ENCODE measurements around the gene FAM163B.
"Not testable (repeated sequence)": the region's sequence is repeated elsewhere in the genome, so short reads cannot be mapped to it uniquely, and the experiment has no call there.

FAM163B gene

DNA sequence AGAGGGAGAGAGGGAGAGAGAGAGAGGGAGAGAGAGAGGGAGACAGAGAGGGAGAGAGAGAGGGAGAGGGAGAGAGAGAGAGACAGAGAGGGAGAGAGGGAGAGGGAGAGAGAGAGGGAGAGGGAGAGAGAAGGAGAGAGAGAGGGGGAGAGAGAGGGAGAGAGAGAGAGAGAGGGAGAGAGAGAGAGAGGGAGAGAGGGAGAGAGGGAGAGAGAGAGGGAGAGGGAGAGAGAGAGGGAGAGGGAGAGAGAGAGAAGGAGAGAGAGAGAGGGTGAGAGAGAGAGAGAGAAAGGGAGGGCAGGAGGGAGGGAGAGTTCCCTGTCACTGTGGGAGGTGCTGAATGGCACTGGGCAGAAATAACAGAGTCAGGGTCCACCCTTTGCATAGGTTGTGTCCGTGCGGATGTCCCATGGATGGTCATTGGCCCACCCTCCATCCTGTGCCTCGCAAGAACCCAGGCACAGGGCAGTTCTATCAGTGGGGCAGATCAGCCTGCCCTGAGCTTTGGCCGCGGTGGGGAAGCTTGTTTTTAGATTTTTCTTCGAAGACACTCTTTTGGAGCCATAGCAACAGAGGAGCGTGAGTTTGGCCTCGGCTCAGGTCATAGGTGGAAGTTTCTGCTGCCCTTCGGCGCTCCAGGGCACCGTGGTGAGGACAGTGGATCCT lies 44.6 kb downstream of the FAM163B start:
- DNase-seq: no peak

DNA sequence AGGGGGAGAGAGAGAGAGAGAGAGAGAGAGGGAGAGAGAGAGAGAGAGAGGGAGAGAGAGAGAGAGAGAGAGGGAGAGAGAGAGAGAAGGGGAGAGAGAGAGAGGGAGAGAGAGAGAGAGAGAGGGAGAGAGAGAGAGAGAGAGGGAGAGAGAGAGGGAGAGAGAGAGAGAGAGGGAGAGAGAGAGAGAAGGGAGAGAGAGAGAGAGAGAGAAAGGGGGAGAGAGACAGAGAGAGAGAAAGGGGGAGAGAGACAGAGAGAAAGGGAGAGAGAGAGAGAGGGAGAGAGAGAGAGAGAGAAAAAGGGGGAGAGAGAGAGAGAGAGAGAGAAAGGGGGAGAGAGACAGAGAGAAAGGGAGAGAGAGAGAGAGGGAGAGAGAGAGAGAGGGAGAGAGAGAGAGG lies 45.4 kb downstream of the FAM163B start:
- DNase-seq: not testable (repeated sequence)

DNA sequence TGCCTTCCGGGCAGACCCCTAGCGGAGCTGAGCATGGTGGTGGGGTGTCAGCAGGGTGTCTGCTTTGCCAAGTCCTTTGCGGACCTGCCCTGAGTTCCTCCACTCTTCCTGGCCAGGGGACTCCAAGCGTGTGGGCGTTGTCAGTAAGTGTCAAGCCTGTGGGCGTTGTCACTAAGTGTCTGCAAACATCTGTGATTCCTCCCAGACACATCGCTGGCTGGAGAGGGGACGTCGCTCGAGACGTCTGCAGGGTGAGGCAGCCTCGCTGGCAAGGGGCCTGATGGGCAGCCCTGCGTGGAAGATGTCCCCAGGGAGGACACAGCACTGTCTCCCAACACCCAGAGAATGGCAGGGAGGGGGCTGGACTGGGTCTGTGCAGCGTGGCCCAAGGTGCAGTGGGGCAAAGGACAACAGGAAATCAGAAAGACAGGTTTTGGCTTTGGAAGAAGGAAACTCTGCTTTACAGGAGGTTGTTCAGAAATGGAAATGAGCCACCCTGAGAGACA lies 45.8 kb downstream of the FAM163B start:
- no peak for DNase-seq

DNA sequence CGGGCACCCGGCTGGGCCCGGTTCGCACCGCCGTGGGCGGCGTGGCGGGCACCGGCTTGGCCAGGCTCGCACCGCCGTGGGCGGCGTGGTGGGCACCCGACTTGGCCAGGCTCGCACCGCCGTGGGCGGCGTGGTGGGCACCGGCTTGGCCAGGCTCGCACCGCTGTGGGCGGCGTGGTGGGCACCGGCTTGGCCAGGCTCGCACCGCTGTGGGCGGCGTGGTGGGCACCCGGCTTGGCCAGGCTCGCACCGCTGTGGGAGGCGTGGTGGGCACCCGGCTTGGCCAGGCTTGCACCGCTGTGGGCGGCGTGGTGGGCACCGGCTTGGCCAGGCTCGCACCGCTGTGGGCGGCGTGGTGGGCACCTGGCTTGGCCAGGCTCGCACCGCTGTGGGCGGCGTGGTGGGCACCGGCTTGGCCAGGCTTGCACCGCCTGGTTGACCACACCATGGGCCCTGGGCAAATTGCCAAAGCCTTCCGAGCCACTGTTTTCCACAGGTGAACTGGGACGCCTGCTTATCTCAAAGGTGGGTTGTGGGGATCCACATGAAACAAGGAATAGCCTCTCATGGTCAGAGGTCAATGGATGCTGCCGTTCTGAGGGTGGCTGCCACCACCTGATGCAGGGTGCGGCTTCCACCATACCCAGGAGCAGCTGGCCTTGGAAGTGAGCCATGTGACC lies 46.4 kb downstream of the FAM163B start:
- no peak for DNase-seq

DNA sequence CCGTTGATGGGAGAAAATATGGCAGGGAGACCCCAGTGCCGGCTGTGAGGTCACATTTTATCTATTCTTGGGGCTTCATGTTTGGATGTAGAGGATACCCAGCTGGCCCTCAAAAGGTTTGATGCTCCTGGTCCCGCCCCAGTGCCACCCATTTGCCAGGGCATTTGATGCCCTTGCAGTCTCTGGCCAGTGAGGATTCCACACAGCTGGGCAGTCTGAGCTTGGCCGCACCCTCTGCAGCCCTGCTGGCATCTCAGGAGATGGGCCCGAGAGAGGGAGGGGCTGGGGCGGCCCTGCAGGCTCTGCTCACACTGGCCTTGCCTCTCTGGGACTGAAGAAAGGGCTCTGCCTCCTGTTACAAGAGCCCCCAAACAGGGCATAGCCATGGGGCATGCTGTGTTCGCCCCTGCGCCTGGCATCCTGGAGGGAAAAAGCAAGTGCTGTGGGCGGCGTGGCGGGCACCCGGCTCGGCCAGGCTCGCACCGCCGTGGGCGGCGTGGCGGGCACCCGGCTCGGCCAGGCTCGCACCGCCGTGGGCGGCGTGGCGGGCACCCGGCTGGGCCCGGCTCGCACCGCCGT lies 47.1 kb downstream of the FAM163B start:
- no peak for DNase-seq

DNA sequence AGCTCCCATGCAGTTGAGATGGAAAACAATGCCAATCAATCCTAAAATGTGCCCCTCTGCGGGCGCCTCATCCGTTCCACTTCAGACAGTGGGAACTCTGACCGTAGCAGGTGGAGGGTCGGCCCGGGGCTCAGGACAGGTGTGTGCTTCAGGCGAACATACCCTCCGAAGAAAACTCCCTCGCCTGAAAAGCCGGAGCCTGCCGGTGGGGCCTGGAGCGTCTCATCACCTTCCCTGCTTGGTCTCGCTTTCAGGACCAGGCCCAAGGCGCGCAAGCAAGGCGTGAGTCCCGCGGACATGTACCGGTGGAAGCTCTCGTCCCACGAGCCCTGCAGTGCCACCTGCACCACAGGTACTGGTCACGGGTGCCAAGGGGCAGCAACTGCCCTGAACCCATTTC lies 48.2 kb downstream of the FAM163B start:
- DNase-seq: no peak

DNA sequence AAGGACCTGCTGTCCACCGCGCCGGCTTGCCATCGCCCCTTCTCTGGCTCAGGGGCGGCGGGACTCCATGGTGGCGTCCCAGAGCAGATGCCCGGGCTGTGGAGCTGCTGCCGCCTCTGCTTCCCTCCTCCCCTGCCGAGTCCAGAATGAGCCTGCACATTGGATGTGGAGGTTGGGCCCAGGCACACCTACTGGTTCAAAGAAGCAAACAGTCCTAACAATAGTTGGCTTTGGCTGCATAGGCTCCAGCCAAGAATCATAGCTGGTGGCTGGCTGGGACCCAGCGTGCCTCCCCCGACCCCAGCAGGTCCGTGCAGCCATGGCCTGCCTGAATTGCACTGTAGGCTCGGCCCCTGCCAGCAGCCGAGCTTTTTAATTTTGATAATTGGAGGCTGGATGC lies 48.9 kb downstream of the FAM163B start:
- DNase-seq: no peak

DNA sequence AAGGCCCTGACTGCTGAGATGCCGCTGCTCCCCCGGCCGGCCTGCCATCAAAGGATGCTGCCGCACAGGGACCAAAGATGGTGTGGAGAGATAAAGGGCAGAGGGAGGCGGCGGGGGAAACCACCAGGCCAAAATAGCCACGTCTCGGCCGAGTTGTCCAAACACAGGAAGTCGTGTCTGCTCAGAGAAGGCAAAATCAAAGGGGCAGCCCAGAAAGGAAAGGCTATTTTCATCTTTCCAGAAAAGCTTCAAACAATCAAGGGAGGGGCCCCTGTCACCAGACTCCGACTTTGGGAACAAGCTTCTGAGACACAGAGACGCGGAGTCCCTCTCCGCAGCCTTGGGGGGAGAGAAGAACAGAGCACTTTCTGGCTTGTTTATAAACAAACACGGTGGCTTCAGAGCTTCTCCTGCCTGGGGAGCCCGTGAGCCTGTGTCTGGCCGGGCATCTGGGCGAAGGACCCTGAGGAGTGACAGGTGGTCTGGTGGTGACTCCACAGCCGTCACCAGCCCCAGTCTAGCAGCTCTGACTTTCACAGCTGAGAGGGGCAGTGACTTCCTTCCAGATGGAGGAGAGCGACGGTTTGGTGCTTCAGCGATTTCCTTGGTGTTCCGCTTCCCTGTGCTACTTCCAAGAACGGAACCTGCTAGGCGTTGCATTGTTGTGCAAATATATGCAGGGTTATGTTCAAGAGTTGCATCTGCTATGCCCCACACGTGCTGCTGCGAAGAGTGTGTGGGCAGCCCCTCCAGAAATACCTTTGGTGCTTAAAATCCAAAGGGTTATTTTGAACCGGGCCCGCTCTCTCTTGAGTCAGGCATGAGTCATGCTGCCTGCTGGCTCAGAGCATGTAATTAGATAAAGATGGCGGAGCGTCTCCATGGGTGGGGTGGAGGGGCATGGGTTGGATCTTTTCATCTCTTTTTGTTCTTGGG lies 50.7 kb downstream of the FAM163B start:
- no peak for DNase-seq

DNA sequence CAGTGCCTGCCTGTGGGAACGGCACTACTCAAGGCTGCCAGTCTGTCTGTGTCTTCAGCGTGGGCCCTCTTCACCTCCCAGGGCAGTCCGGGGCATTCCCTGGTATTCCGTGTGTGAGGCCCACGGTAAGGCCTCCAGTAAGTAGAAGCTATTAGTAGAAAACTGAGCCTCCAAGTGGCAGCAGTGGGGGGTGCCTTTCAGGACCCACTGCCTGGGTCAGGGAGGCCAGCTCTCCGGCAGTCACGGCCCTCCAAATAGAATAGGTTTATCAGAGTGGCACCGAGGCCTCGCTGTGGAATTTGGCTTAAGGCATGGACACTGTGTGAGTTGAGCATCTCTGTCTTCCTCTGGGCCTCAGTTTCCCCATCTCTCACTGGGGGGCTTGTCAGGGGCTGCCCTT lies 51.6 kb downstream of the FAM163B start:
- DNase-seq: no peak

DNA sequence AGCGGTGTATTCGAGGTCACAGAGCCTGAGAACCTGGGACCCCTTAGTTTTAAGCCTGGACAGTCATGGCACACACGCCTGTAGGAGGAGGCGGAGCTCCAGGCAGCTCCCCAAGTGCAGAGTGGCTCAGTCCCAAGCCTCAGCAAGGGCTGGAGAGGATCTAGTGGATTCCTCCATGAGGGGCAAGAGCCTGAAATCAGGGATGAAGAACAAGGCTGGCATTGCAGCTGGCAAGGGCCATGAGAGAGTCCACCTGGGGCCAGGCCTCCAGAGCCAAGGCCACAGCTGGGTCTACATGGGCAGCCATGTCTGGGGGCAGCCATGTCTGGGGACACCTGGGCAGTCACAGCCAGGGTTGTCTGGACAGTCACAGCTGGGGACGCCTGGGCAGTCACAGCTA lies 52.8 kb downstream of the FAM163B start:
- DNase-seq: no peak

DNA sequence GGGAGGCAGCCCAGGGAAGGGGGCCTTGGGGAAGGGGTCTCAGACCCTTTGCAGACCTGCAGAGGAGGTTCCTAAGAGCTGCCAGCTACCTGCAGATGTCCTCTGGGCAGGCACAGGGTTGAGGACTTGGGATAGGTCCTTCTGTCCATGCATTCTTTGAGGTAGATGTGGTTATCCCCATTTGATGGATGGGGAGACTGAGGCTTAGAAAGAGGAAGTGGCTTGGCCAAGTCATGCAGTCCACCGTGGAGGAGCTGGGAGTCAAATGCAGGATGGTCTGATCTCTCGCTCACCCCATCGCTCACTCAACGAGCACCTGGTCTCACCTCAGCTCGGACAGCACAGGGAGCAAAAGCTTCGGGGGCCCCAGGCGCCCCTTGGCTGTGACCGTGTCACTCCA lies 54.5 kb downstream of the FAM163B start:
- DNase-seq: no peak

DNA sequence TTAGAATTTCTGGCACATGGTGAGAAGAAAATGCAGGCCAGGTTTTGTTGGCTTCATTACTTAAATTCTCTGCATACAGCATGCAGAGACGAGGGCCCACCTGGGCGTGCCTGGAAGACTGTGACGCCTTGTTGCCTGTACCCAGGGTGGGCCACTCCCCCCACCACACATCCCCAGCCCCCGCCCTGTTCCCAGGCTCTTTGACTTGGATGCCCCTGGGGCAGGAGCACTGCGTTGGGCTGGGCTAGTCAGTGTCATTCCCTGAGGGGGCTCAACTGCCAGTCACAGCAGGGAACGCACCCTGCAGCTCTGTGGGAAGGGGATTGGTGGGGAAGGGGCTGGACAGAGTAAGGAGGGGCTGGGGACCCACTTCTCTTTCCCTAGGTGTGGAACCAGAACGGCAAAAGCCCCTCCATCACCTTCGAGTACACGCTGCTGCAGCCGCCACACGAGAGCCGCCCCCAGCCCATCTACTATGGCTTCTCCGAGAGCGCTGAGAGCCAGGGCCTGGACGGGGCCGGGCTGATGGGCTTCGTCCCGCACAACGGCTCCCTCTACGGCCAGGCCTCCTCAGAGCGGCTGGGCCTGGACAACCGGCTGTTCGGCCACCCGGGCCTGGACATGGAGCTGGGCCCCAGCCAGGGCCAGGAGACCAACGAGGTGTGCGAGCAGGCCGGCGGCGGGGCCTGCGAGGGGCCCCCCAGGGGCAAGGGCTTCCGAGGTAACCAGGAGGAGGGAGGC lies 55.0 kb downstream of the FAM163B start:
- DNase-seq: no peak

DNA sequence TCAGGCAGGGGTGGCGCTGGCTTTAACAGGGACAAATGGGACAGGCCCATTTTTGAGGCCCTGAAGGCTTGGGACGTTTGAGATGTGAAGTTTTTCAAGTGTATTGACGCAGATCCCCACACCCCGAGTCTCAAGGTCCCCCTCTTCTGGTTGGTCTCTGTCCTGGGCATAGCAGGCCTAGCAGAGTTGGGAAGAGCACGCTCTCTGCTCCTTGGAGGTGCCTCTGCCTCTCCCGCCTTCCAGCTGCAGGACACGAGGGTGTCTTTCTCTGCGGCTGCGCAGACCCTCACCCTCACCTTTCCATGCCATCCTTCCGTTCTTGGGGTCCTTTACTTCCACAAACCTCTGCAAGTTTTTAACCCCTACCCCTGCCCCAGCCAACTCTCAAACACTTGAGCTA lies 56.1 kb downstream of the FAM163B start:
- no peak for DNase-seq

DNA sequence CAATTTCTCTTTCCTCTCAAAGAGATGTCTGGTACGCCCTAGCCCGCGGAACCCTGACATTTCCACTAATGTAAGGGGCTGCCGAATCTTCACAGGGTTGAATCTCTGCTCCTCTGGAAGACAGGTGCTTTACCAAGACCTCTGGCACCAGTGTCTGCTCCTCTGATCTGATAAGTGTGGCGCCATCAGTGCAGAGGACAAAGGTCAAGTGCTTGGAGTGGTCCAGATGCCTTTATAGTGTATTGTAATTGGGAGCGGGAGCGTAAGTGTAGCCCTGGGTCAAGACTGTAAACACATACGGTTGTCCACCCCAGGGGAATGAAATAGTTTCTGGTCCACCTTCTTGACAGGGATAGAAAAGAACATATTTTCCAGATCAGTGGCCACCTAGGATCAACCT lies 57.0 kb downstream of the FAM163B start:
- DNase-seq: no peak

DNA sequence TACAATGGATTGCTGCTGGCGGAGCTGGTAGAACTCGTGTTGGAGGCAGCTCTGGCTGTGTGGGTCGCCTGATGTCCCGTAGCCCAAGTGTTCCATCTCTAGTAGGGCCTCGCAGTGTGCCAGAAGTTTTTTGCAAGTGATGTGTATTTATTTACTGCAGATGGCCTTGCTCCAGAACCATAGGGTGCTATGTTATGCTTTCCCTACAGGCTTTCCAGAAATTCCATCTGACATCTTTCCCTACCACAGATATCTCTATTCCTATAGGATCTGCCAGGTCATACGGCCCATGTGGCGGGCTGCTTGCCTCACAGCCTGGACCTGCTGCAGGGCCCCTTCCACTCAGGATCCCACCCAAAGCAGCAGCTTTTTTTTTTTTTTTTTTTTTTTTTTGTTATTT lies 57.7 kb downstream of the FAM163B start:
- no peak for DNase-seq

DNA sequence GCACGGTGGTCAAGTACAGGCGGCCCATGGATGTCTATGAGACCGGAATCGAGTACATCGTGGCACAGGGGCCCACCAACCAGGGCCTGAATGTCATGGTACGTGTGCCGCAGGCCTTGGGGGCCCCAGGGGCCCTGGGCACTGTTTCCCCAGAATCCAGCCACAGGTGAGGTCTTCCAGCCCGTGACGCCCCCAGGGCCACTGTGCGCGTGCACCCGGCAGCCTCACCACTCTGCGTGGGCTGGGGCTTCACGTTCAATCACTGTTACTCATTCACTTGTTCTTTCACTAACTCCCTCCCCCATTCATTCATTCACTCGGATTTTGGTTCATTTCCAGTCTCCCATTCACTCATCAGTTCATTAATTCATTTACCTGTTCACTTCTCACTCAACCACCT lies 62.1 kb downstream of the FAM163B start:
- no peak for DNase-seq

DNA sequence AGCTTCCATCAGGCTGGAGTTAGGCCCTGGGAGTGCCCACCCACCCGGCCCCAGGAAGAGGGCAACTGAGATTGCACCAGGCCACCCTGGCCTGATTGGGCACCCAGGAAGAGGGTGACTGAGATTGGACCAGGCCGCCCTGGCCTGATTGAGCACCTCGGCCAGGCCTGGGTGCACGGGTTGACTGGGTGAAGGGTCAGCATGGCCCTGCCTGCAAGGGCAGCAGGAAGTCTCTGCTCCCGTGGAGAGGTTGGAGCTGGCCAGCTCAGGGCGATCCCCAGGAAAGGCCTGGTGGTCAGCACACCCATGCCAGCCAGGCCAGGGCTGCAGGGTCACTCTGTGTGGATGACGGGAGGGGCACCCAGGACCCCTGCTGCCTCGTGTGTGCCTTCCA lies 62.9 kb downstream of the FAM163B start:
- no peak for DNase-seq

DNA sequence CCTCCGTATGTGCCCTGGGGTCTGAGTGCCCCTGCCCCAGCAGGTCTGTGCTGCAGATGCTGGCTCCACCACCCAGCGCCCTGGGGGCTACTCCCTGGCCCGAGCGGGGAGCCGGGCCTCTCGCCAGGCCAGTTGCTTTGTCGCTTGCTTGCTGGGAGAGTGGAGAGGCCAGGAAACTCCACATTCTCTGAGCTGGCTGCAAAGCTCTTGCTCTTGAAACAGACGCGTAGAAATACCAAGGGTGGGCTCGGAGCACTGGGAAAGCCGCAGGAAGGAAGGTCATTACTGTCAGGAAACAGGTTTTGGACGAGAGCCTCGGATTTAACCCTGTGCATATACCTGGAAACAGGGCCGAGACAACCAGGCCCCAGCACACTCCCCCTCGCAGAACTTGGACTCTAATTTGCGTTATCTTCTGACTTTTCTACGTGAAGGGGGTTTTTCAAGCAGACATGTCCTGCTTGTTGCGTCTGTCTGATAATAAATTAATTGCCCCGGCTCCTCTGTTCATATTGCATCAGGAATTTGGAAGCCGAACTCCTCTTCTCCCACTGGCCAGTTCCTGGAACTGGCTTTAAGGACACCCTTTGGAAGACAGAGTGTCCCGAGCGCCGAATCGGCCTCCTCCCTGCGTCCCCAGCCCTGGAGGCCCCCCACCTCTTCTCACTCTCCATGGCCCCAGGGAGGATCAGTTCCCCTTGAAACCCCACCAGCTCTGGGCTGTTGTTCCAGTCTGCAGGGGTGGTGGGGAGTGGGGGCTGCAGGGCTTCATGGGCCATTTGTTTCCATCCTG lies 63.5 kb downstream of the FAM163B start:
- DNase-seq: no peak

DNA sequence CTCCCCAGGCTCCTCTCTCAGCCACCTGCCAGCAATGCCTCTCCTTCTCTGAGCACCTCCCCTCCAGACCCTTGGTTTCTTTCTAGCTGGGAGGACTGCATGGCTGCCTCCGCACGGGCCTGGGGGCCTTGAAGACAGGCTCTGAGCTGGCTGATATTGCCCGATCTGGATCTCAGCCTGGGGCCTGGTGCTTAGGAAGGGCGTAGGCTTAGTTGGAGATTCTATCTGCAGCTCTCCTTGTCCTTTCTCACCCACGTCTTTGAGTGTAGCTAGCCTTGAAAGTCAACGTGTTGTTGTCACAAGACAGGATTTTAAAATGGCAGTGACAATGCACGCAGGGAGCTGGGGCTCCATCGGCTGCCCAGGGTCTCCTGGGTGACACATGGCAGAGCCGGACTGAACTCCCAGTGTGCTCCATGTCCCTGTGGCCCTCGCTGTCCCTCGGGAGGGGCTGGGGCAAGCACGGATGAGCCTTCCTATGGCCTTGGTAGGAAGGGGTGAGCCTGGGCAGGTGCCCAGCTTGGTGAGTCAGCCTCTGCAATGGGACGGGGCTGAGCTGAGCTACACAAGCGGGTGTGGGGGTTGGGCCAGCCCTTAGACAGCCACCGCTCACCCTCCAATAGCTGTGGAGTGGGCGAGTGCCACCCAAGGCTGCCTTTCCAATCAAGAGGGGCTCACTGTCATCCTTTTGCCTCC lies 65.3 kb downstream of the FAM163B start:
- DNase-seq: no peak

DNA sequence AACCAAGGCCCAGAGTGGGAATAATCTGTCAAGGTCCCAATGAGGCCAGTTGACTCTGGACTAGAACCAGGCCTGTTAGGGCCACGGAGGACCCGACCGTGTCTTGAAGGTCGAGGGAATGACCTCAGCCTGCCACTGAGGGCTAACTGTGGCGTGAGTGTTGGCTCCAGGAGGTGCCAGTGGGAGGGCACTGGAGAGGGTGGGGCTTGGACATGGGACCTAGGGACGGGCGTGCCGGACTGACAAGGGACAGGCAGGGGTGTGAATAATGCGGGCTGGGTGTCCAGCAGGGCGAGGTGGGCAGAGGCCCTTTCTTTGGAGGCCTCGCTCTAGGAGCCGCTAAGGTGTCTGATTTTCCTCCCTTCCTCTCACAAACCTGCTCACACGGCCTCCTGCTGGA lies 67.2 kb downstream of the FAM163B start:
- DNase-seq: no peak

DNA sequence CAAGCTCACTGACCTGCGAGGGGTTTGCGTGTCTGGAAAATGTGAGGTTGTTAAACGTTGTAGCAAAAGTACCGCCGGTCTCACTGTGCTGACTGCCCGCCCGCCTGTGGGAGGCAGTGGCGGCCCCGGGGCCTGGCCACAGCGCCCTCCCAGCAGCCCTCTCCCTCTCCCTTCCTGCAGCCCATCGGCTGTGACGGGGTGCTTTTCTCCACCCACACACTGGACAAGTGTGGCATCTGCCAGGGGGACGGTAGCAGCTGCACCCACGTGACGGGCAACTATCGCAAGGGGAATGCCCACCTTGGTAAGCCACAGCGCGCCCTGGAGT lies 68.5 kb downstream of the FAM163B start:
- no peak for DNase-seq
